Measurements from ENCODE around the gene BEST2. TPM values are rescaled to one million over a fixed set of nuclear protein-coding genes. Genes with fewer than 3 reads are reported as not detected.

The BEST2 gene
- polyA plus RNA-seq, 1 donor from 2014 or later = not detected

- H3K27me3 ChIP-seq (ENCODE audit: insufficient read depth, low read depth, low read length) = no peaks in the 10 kb centered on the region
- no peaks in the 10 kb centered on the region for H4K20me1 ChIP-seq (ENCODE audit: insufficient read depth)
- TF ChIP-seq POLR2AphosphoS5 (IDR thresholded peaks at IDR 0.05) = no peak
- no peak for TF ChIP-seq EZH2 (IDR thresholded peaks at IDR 0.05; ENCODE audit: borderline replicate concordance, insufficient read depth, low read length, poor library complexity, severe bottlenecking)
- no peak for TF ChIP-seq SMC3 (conservative IDR thresholded peaks at IDR 0.05; ENCODE audit: poor library complexity)
- no peak for TF ChIP-seq REST (IDR thresholded peaks at IDR 0.05; ENCODE audit: borderline replicate concordance)
- no peak for TF ChIP-seq RAD21 (conservative IDR thresholded peaks at IDR 0.05)
- TF ChIP-seq CTCF (IDR thresholded peaks at IDR 0.05; ENCODE audit: poor library complexity, severe bottlenecking) = no peak
- TF ChIP-seq MXI1 (conservative IDR thresholded peaks at IDR 0.05; ENCODE audit: poor library complexity, severe bottlenecking) = no peak
- TF ChIP-seq TAF1 (IDR thresholded peaks at IDR 0.05; ENCODE audit: low read depth) = no peak
- TF ChIP-seq EP300 (conservative IDR thresholded peaks at IDR 0.05; ENCODE audit: poor library complexity, severe bottlenecking) = no peak
- H3K9ac ChIP-seq (ENCODE audit: low read length) = no peak overlapping the region
- no peaks in the 10 kb centered on the region for H3K36me3 ChIP-seq (ENCODE audit: insufficient read depth, low read length)
- H3K79me2 ChIP-seq (replicated peaks; ENCODE audit: insufficient read depth, low read length) = no peaks in the 10 kb centered on the region
- H3K4me2 ChIP-seq (ENCODE audit: low read length) = no peak overlapping the region
- no peak overlapping the region for H2AFZ ChIP-seq (ENCODE audit: low read depth, low read length)
- H3K4me3 ChIP-seq (ENCODE audit: low read length) = no peak overlapping the region
- H3F3A ChIP-seq (ENCODE audit: insufficient read depth, low read length, poor library complexity, severe bottlenecking) = no peaks in the 10 kb centered on the region
- H3K9me3 ChIP-seq (ENCODE audit: low read length) = no peaks in the 10 kb centered on the region
- no peaks in the 10 kb centered on the region for H3K9me2 ChIP-seq (ENCODE audit: insufficient read depth, low read length)
- H3K27ac ChIP-seq (ENCODE audit: low read length) = no peak overlapping the region
These were observed 15.6 kb downstream of the BEST2 start for GRCh38 chr19:12767150-12767549.

GRCh38 chr19:12767666-12768065 is 16.1 kb downstream of the BEST2 start:
- no peaks in the 10 kb centered on the region for H3K9me2 ChIP-seq (ENCODE audit: insufficient read depth, low read length)
- H4K20me1 ChIP-seq (ENCODE audit: insufficient read depth) = no peaks in the 10 kb centered on the region
- no peaks in the 10 kb centered on the region for H3K27me3 ChIP-seq (ENCODE audit: insufficient read depth, low read depth, low read length)
- H3K4me2 ChIP-seq (ENCODE audit: low read length) = no peak overlapping the region
- H3K9ac ChIP-seq (ENCODE audit: low read length) = no peak overlapping the region
- no peak overlapping the region for H3K27ac ChIP-seq (ENCODE audit: low read length)
- no peak overlapping the region for H3K4me3 ChIP-seq (ENCODE audit: low read length)
- H2AFZ ChIP-seq (ENCODE audit: low read depth, low read length) = no peak overlapping the region
- no peak for TF ChIP-seq CTCF (IDR thresholded peaks at IDR 0.05; ENCODE audit: poor library complexity, severe bottlenecking)
- no peak for TF ChIP-seq MXI1 (conservative IDR thresholded peaks at IDR 0.05; ENCODE audit: poor library complexity, severe bottlenecking)
- no peak for TF ChIP-seq TAF1 (IDR thresholded peaks at IDR 0.05; ENCODE audit: low read depth)
- TF ChIP-seq REST (IDR thresholded peaks at IDR 0.05; ENCODE audit: borderline replicate concordance) = no peak
- no peak for TF ChIP-seq EP300 (conservative IDR thresholded peaks at IDR 0.05; ENCODE audit: poor library complexity, severe bottlenecking)
- TF ChIP-seq RAD21 (conservative IDR thresholded peaks at IDR 0.05) = no peak
- no peak for TF ChIP-seq POLR2AphosphoS5 (IDR thresholded peaks at IDR 0.05)
- TF ChIP-seq EZH2 (IDR thresholded peaks at IDR 0.05; ENCODE audit: borderline replicate concordance, insufficient read depth, low read length, poor library complexity, severe bottlenecking) = no peak
- TF ChIP-seq SMC3 (conservative IDR thresholded peaks at IDR 0.05; ENCODE audit: poor library complexity) = no peak
- no peaks in the 10 kb centered on the region for H3K79me2 ChIP-seq (replicated peaks; ENCODE audit: insufficient read depth, low read length)
- no peaks in the 10 kb centered on the region for H3F3A ChIP-seq (ENCODE audit: insufficient read depth, low read length, poor library complexity, severe bottlenecking)
- H3K9me3 ChIP-seq (ENCODE audit: low read length) = no peaks in the 10 kb centered on the region
- H3K36me3 ChIP-seq (ENCODE audit: insufficient read depth, low read length) = no peaks in the 10 kb centered on the region

Measured in neural cell (in vitro differentiated cells).